ENCODE data around the gene PCDHGB4.

The PCDHGB4 gene

DNA sequence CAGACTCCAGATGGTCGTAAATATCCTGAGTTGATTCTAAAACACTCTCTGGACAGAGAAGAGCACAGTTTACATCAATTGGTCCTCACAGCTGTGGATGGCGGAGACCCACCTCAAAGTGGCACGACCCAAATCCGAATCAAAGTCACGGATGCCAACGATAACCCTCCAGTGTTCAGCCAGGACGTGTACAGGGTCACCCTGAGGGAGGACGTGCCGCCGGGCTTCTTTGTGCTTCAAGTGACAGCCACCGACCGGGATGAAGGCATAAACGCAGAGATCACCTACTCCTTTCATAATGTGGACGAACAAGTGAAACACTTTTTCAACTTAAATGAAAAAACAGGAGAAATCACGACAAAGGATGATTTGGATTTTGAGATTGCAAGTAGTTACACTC, 26.8 kb upstream of the PCDHGB4 start:
- no peak overlapping the region for H2AK5ac ChIP-seq (ENCODE audit: low read length)
- no peak overlapping the region for H3K4me3 ChIP-seq (ENCODE audit: low read length)
- no peak overlapping the region for H3K18ac ChIP-seq (ENCODE audit: low read length)
- H3K4me2 ChIP-seq (ENCODE audit: low read length): no peak overlapping the region
- WGBS (ENCODE audit: extremely low coverage, insufficient coverage, low lambda C conversion rate): no CpG with 5 or more reads among the region's 15 CpGs
- no peak overlapping the region for H4K5ac ChIP-seq (ENCODE audit: low read length)
- no peak overlapping the region for H3K4ac ChIP-seq (ENCODE audit: low read depth, low read length)
- H3K23ac ChIP-seq (ENCODE audit: low read length): no peak overlapping the region
- H3K56ac ChIP-seq (ENCODE audit: low read length): no peak overlapping the region
- no peak overlapping the region for H2BK120ac ChIP-seq (ENCODE audit: low read depth, low read length)
- H2BK5ac ChIP-seq (ENCODE audit: low read length): no peak overlapping the region
- no peak overlapping the region for H2BK15ac ChIP-seq (replicated peaks; ENCODE audit: low read depth)
- H3K27me3 ChIP-seq (ENCODE audit: insufficient read depth, low read length, poor library complexity): no peaks in the 10 kb centered on the region
- no peak overlapping the region for H3K27ac ChIP-seq (ENCODE audit: low read depth, low read length)
- H4K8ac ChIP-seq (ENCODE audit: low read depth, low read length): no peak overlapping the region
- DNase-seq: no peak
- H3K36me3 ChIP-seq (ENCODE audit: control insufficient read depth, insufficient read depth, low read length): no peaks in the 10 kb centered on the region
- no peaks in the 10 kb centered on the region for H3K79me2 ChIP-seq (ENCODE audit: control insufficient read depth, insufficient read depth, low read length)
- H3K79me1 ChIP-seq (ENCODE audit: low read length): no peaks in the 10 kb centered on the region
- H3K4me1 ChIP-seq (ENCODE audit: control insufficient read depth, low read depth, low read length): no peaks in the 10 kb centered on the region
- H3K9ac ChIP-seq (ENCODE audit: low read length): no peak overlapping the region

GRCh38 chr5:141362719-141363118, 24.8 kb upstream of the PCDHGB4 start:
- no peak overlapping the region for H3K9ac ChIP-seq (ENCODE audit: low read length)
- no peak for DNase-seq
- H3K79me2 ChIP-seq (ENCODE audit: control insufficient read depth, insufficient read depth, low read length): no peaks in the 10 kb centered on the region
- H3K23ac ChIP-seq (ENCODE audit: low read length): no peak overlapping the region
- H3K27ac ChIP-seq (ENCODE audit: low read depth, low read length): no peak overlapping the region
- no peak overlapping the region for H3K18ac ChIP-seq (ENCODE audit: low read length)
- H4K8ac ChIP-seq (ENCODE audit: low read depth, low read length): no peak overlapping the region
- H3K79me1 ChIP-seq (ENCODE audit: low read length): no peaks in the 10 kb centered on the region
- H3K4me1 ChIP-seq (ENCODE audit: control insufficient read depth, low read depth, low read length): no peaks in the 10 kb centered on the region
- H3K4me2 ChIP-seq (ENCODE audit: low read length): no peak overlapping the region
- no peak overlapping the region for H2BK120ac ChIP-seq (ENCODE audit: low read depth, low read length)
- no peak overlapping the region for H2BK5ac ChIP-seq (ENCODE audit: low read length)
- H3K4me3 ChIP-seq (ENCODE audit: low read length): no peak overlapping the region
- no peak overlapping the region for H2AK5ac ChIP-seq (ENCODE audit: low read length)
- no peak overlapping the region for H2BK15ac ChIP-seq (replicated peaks; ENCODE audit: low read depth)
- no peaks in the 10 kb centered on the region for H3K36me3 ChIP-seq (ENCODE audit: control insufficient read depth, insufficient read depth, low read length)
- no peak overlapping the region for H3K4ac ChIP-seq (ENCODE audit: low read depth, low read length)
- H3K27me3 ChIP-seq (ENCODE audit: insufficient read depth, low read length, poor library complexity): no peaks in the 10 kb centered on the region
- no peak overlapping the region for H4K5ac ChIP-seq (ENCODE audit: low read length)
- no peak overlapping the region for H3K56ac ChIP-seq (ENCODE audit: low read length)

DNA sequence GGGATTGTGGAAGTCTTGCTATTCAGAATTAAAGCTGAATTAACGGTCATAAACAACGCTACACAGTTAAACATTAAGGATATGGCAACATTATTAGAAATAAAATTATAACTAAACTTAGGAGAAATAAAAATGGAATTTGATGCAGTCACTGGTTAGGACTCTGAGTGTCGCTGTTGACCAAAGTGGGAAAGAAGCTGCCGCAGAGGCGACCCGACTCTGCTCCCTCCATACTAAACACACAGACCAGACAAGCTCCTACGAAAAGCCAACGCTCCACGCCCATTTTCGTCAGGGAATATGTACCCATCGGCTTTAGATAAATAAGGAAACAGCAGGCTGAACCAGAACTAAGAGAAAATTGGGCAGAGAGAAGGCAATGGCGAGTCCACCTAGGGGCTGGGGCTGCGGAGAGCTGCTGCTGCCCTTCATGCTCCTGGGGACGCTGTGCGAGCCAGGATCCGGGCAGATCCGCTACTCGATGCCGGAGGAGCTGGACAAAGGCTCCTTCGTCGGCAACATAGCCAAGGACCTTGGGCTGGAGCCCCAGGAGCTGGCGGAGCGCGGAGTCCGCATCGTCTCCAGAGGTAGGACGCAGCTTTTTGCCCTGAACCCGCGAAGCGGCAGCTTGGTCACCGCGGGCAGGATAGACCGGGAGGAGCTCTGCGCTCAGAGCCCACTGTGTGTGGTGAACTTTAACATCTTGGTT, 23.4 kb upstream of the PCDHGB4 start, which contains the start of gene PCDHGA5:
Gene PCDHGA5, plus strand, starts transcription at position 211 of the 709 bp plus-strand sequence. Its CDS starts 169 bp downstream, at position 380.
- Histone ChIP-seq H2BK120ac (ENCODE audit: low read depth, low read length) (no peak within 1 kb of the TSS), H3K9ac (ENCODE audit: low read length) (no peak within 1 kb of the TSS), H3K4ac (ENCODE audit: low read depth, low read length) (no peak within 1 kb of the TSS), H4K5ac (ENCODE audit: low read length) (no peak within 1 kb of the TSS), H3K27me3 (ENCODE audit: insufficient read depth, low read length, poor library complexity) (no peaks in the 10 kb centered on the region), H3K4me3 (ENCODE audit: low read length) (no peak within 1 kb of the TSS), H3K23ac (ENCODE audit: low read length) (no peak within 1 kb of the TSS), H2BK15ac (replicated peaks; ENCODE audit: low read depth) (no peak within 1 kb of the TSS), H3K27ac (ENCODE audit: low read depth, low read length) (no peak within 1 kb of the TSS), H3K4me2 (ENCODE audit: low read length) (no peak within 1 kb of the TSS), H3K79me1 (ENCODE audit: low read length) (no peaks in the 10 kb centered on the region), H4K8ac (ENCODE audit: low read depth, low read length) (no peak within 1 kb of the TSS), H2AK5ac (ENCODE audit: low read length) (no peak within 1 kb of the TSS), H3K18ac (ENCODE audit: low read length) (no peak within 1 kb of the TSS), H2BK5ac (ENCODE audit: low read length) (no peak within 1 kb of the TSS), H3K4me1 (ENCODE audit: control insufficient read depth, low read depth, low read length) (no peaks in the 10 kb centered on the region), H3K56ac (ENCODE audit: low read length) (no peak within 1 kb of the TSS), H3K36me3 (ENCODE audit: control insufficient read depth, insufficient read depth, low read length) (no peaks in the 10 kb centered on the region), H3K79me2 (ENCODE audit: control insufficient read depth, insufficient read depth, low read length) (no peaks in the 10 kb centered on the region)
- no CpG with 5 or more reads among the region's 34 CpGs for WGBS (ENCODE audit: extremely low coverage, insufficient coverage, low lambda C conversion rate)
- DNase-seq: no peak

DNA sequence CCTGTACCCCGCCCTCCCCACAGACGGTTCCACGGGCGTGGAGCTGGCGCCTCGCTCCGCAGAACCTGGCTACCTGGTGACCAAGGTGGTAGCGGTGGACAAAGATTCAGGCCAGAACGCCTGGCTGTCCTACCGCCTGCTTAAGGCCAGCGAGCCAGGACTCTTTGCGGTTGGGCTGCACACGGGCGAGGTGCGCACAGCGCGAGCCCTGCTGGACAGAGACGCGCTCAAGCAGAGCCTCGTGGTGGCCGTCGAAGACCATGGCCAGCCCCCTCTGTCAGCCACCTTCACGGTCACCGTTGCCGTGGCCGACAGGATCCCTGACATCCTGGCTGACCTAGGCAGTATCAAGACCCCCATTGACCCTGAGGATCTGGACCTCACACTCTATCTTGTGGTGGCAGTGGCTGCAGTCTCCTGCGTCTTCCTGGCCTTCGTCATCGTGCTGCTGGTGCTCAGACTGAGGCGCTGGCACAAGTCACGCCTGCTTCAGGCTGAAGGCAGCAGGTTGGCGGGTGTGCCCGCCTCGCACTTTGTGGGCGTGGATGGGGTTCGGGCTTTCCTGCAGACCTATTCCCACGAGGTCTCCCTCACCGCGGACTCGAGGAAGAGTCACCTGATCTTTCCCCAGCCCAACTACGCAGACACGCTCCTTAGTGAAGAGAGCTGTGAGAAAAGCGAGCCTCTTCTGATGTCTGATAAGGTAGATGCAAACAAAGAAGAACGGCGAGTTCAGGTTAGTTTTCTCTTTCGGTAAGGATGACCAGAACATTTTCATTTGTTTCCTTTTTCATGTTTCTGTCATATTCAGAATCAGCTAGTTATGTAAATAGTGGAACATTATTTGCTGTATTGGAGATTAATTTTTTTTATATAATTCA, 21.2 kb upstream of the PCDHGB4 start:
- Histone ChIP-seq H3K27me3 (ENCODE audit: insufficient read depth, low read length, poor library complexity) (no peaks in the 10 kb centered on the region), H3K56ac (ENCODE audit: low read length) (no peak overlapping the region), H2AK5ac (ENCODE audit: low read length) (no peak overlapping the region), H3K79me2 (ENCODE audit: control insufficient read depth, insufficient read depth, low read length) (no peaks in the 10 kb centered on the region), H2BK5ac (ENCODE audit: low read length) (no peak overlapping the region), H2BK120ac (ENCODE audit: low read depth, low read length) (no peak overlapping the region), H3K4me1 (ENCODE audit: control insufficient read depth, low read depth, low read length) (no peaks in the 10 kb centered on the region), H2BK15ac (replicated peaks; ENCODE audit: low read depth) (no peak overlapping the region), H3K36me3 (ENCODE audit: control insufficient read depth, insufficient read depth, low read length) (no peaks in the 10 kb centered on the region), H3K4ac (ENCODE audit: low read depth, low read length) (no peak overlapping the region), H4K5ac (ENCODE audit: low read length) (no peak overlapping the region), H3K9ac (ENCODE audit: low read length) (no peak overlapping the region), H3K4me3 (ENCODE audit: low read length) (no peak overlapping the region), H3K27ac (ENCODE audit: low read depth, low read length) (no peak overlapping the region), H3K23ac (ENCODE audit: low read length) (no peak overlapping the region), H3K79me1 (ENCODE audit: low read length) (no peaks in the 10 kb centered on the region), H3K4me2 (ENCODE audit: low read length) (no peak overlapping the region), H4K8ac (ENCODE audit: low read depth, low read length) (no peak overlapping the region), H3K18ac (ENCODE audit: low read length) (no peak overlapping the region)
- no CpG with 5 or more reads among the region's 46 CpGs for WGBS (ENCODE audit: extremely low coverage, insufficient coverage, low lambda C conversion rate)
- no peak for DNase-seq

DNA sequence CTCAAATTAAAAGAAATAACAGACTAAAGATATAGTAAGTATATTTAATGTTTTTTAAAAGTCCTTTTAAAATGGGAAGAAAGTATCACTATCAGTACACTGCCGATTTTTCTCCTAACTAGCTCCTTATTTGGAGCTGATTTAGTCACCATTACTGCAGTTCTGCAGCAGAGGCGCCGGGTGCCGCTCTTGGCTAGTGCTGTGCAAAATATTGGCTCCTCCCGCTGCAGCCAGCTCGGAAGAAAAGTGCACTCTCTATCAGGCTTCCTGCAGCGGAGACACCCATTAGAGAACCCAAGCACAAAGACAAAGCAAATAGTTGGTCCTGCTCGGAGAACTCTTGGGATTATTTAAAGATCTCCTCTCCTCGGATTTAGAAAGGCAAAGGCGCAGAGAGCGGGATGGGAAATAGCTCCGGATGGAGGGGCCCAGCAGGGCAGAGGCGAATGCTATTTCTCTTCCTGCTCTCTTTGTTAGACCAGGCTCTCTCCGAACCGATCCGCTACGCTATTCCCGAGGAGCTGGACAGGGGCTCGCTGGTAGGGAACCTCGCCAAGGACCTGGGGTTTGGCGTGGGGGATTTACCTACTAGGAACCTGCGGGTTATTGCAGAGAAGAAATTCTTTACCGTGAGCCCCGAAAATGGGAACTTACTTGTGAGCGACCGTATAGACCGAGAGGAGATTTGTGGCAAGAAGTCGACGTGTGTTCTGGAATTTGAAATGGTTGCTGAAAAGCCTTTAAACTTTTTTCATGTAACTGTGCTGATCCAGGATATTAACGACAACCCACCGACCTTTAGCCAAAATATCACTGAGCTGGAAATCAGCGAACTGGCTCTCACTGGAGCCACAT, 17.3 kb upstream of the PCDHGB4 start, which contains the start of gene PCDHGB3:
Gene PCDHGB3, plus strand, starts transcription at position 249 of the 855 bp plus-strand sequence. Its CDS starts 153 bp downstream, at position 402.
- no peaks in the 10 kb centered on the region for H3K36me3 ChIP-seq (ENCODE audit: control insufficient read depth, insufficient read depth, low read length)
- no peaks in the 10 kb centered on the region for H3K79me2 ChIP-seq (ENCODE audit: control insufficient read depth, insufficient read depth, low read length)
- H3K23ac ChIP-seq (ENCODE audit: low read length): no peak within 1 kb of the TSS
- no peak within 1 kb of the TSS for H2BK120ac ChIP-seq (ENCODE audit: low read depth, low read length)
- H3K79me1 ChIP-seq (ENCODE audit: low read length): no peaks in the 10 kb centered on the region
- H3K9ac ChIP-seq (ENCODE audit: low read length): no peak within 1 kb of the TSS
- H4K8ac ChIP-seq (ENCODE audit: low read depth, low read length): no peak within 1 kb of the TSS
- no peak within 1 kb of the TSS for H2BK5ac ChIP-seq (ENCODE audit: low read length)
- H3K27me3 ChIP-seq (ENCODE audit: insufficient read depth, low read length, poor library complexity): no peaks in the 10 kb centered on the region
- no peak within 1 kb of the TSS for H3K4ac ChIP-seq (ENCODE audit: low read depth, low read length)
- H4K5ac ChIP-seq (ENCODE audit: low read length): no peak within 1 kb of the TSS
- no peaks in the 10 kb centered on the region for H3K4me1 ChIP-seq (ENCODE audit: control insufficient read depth, low read depth, low read length)
- no CpG with 5 or more reads among the region's 32 CpGs for WGBS (ENCODE audit: extremely low coverage, insufficient coverage, low lambda C conversion rate)
- H3K56ac ChIP-seq (ENCODE audit: low read length): no peak within 1 kb of the TSS
- no peak within 1 kb of the TSS for H3K18ac ChIP-seq (ENCODE audit: low read length)
- H2BK15ac ChIP-seq (replicated peaks; ENCODE audit: low read depth): no peak within 1 kb of the TSS
- H2AK5ac ChIP-seq (ENCODE audit: low read length): no peak within 1 kb of the TSS
- DNase-seq: no peak
- no peak within 1 kb of the TSS for H3K4me3 ChIP-seq (ENCODE audit: low read length)
- H3K4me2 ChIP-seq (ENCODE audit: low read length): no peak within 1 kb of the TSS
- H3K27ac ChIP-seq (ENCODE audit: low read depth, low read length): no peak within 1 kb of the TSS
